Ishikawa (cell line): Measurements from ENCODE around the gene PERCC1.

Source experiments
- CEBPB ChIP-seq: IDR thresholded peaks from 2 replicates; pipeline ENCODE4 v1.6.1; 2012
- CREB1 ChIP-seq: IDR thresholded peaks from 2 replicates; pipeline ENCODE4 v1.6.1; 2012; ENCODE audit warnings: low read depth
- EGR1 ChIP-seq: IDR thresholded peaks from 2 replicates; pipeline ENCODE4 v1.6.1; 2012
- EP300 ChIP-seq: IDR thresholded peaks from 2 replicates; pipeline ENCODE4 v1.6.1; 2012; ENCODE audit warnings: borderline replicate concordance
- FOXM1 ChIP-seq: IDR thresholded peaks from 2 replicates; pipeline ENCODE4 v1.6.1; 2012; ENCODE audit warnings: low read depth, borderline replicate concordance
- MAX ChIP-seq: IDR thresholded peaks from 2 replicates; pipeline ENCODE4 v1.6.1; 2012
- NFIC ChIP-seq: IDR thresholded peaks from 2 replicates; pipeline ENCODE4 v1.6.1; 2012
- RAD21 ChIP-seq: IDR thresholded peaks from 2 replicates; pipeline ENCODE4 v1.6.1; 2012; ENCODE audit warnings: low read depth
- REST ChIP-seq: IDR thresholded peaks from 2 replicates; pipeline ENCODE4 v1.6.1; 2012; ENCODE audit warnings: low read depth, mild to moderate bottlenecking
- TAF1 ChIP-seq: IDR thresholded peaks from 2 replicates; pipeline ENCODE4 v1.6.1; 2012; ENCODE audit warnings: low read depth, mild to moderate bottlenecking
- TCF12 ChIP-seq: IDR thresholded peaks from 2 replicates; pipeline ENCODE4 v1.6.1; 2012; ENCODE audit warnings: low read depth
- TEAD4 ChIP-seq: IDR thresholded peaks from 2 replicates; pipeline ENCODE4 v1.6.1; 2012
- YY1 ChIP-seq: IDR thresholded peaks from 2 replicates; pipeline ENCODE4 v1.6.1; 2012; ENCODE audit warnings: low read depth
- ZBTB7A ChIP-seq: IDR thresholded peaks from 2 replicates; pipeline ENCODE4 v1.6.1; 2012; ENCODE audit warnings: low read depth
- TF ChIP-seq, protein P1 (sequence below): IDR thresholded peaks from 2 replicates; pipeline ENCODE4 v1.6.1; 2012

PERCC1 gene

GRCh38 chr16:1448536-1449116 is 17.7 kb downstream of the PERCC1 start:
- TF ChIP-seq TCF12, result no peak
- no peak for TF ChIP-seq ZBTB7A
- TF ChIP-seq REST, result no peak
- no peak for TF ChIP-seq CREB1
- no peak for TF ChIP-seq CEBPB
- no peak for TF ChIP-seq RAD21
- no peak for TF ChIP-seq TEAD4
- TF ChIP-seq YY1, result no peak
- TF ChIP-seq EP300, result no peak
- TF ChIP-seq, protein P1, sequence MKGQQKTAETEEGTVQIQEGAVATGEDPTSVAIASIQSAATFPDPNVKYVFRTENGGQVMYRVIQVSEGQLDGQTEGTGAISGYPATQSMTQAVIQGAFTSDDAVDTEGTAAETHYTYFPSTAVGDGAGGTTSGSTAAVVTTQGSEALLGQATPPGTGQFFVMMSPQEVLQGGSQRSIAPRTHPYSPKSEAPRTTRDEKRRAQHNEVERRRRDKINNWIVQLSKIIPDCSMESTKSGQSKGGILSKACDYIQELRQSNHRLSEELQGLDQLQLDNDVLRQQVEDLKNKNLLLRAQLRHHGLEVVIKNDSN, result no peak
- TF ChIP-seq EGR1, result no peak
- TF ChIP-seq FOXM1, result no peak

GRCh38 chr16:1449201-1449788 is 18.4 kb downstream of the PERCC1 start:
- no peak for TF ChIP-seq CREB1
- TF ChIP-seq NFIC, result no peak
- TF ChIP-seq, protein P1, result no peak
- TF ChIP-seq MAX, result no peak
- TF ChIP-seq RAD21, result no peak
- no peak for TF ChIP-seq EP300
- no peak for TF ChIP-seq FOXM1
- no peak for TF ChIP-seq TCF12
- no peak for TF ChIP-seq EGR1
- no peak for TF ChIP-seq TEAD4
- TF ChIP-seq ZBTB7A, result no peak
- no peak for TF ChIP-seq TAF1
- no peak for TF ChIP-seq REST
- no peak for TF ChIP-seq YY1

GRCh38 chr16:1450218-1450617 is 19.3 kb downstream of the PERCC1 start:
- TF ChIP-seq TCF12, result no peak
- TF ChIP-seq ZBTB7A, result no peak
- TF ChIP-seq RAD21, result no peak

- TF ChIP-seq FOXM1 (no peak), TCF12 (no peak)
These were observed 20.0 kb downstream of the PERCC1 start for GRCh38 chr16:1450841-1451240.

DNA sequence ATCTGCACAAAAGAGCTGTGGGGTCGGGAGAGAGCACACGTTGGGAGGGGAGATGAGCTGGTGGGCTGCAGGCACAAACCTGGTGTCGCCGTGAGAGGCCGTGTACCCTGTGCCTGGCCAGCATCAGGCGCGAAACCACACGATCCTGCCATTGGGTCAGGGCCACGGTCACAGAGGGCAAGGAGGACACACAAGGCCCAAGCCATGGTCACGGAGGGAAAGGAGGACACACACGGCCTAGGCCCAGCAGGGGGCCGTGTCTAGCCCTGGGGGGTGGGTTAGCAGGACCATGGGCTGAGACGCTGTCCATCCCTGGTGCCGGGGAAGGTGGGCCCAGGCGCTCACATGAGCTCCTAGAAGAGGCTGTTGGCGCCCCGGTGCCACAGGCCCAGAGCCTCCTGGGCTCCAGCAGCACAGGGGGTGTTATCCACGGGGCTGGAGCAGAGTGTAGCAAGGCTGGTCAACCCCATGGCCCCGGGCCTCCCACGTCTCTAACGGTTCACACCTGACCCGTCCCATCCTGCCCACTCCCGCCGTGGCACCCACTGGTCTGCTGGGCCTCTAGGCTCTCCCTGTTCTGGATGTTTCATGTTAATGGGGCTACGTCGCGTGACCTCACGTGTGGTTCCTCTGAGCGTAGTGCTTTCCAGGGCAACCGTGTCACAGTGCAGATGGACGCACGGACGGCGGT is 21.0 kb downstream of the PERCC1 start:
- TF ChIP-seq NFIC (no peak), EGR1 (no peak), REST (no peak), FOXM1 (no peak), RAD21 (no peak), CREB1 (no peak), TAF1 (no peak), TCF12 (no peak), TEAD4 (no peak), YY1 (no peak), EP300 (no peak)
